ENCODE measurements around the gene FOXP1.

DNA sequence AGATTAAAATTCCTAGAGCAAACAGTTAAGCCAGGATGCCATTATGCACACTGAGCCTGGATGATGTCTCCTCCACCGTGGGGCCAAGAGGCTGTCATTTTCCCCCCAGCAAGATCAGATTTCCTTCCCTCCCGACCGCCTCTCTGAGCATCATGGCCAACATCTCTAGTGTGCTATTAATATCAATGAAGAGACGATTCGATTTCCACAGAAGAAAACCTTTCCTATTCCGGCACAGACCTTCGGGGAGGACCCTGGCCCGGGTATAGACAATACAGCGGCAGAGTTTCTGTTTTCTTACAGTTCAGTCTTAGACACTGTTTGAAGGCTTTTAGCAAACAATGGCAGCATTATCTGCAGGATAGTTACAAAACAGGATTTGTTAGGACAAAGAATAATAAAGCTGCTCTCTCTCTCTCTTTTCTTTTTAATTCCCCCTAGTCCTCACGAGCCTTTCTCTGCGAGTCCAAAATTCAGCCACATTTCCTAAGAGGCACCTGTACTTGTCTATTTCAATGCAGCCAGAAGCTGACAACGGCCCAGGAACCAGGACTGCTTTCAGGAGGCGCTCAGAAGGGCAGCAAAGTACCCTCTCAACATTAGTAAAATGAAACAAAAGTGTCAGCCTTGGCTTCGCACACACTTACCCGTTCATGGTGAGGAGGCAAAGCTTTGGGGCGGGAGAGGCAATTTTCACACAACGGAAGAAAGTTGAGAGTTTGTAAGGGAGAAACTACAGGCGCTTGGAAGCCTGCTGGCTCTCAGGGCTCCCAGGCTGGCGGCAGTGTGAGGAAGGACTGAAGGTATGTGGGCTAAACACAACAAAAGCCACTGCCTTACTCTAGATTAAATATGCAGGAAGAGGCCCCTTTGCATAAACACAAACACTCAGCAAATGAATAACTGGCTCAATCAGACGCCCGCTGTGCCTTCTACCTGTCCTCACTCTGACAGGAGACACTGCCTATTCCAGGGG lies 278.0 kb downstream of the FOXP1 start:
- TF ChIP-seq CTCF (conservative IDR thresholded peaks at IDR 0.05; ENCODE audit: low read depth, low read length) (no peak), EZH2 (IDR thresholded peaks at IDR 0.05; ENCODE audit: borderline replicate concordance, low read depth, low read length, poor library complexity, severe bottlenecking) (no peak)
